Central memory CD4-positive, alpha-beta T cell (primary cell): ENCODE data around the gene WDR46.

Experiments
- DNase-seq: peaks from one replicate; pipeline ENCODE4 v3.0.0; 2022

The WDR46 gene

GRCh38 chr6:33313709-33314514 is 24.9 kb upstream of the WDR46 start, which contains the start of gene TAPBP:
TAPBP (minus strand) TSS chr6:33314078; CDS start chr6:33314041, 37 bp downstream.
- peak; percentile 89 for DNase-seq

GRCh38 chr6:33313105-33313708 is 24.2 kb upstream of the WDR46 start:
- peak; percentile 29 for DNase-seq

GRCh38 chr6:33312361-33313104 is 23.5 kb upstream of the WDR46 start:
- DNase-seq = peak; percentile 83

- no peak for DNase-seq
Measured at GRCh38 chr6:33306356-33306755, 17.3 kb upstream of the WDR46 start.

GRCh38 chr6:33305052-33305451 is 16.0 kb upstream of the WDR46 start:
- no peak for DNase-seq

- DNase-seq = no peak
Measured at GRCh38 chr6:33304216-33304615, 15.2 kb upstream of the WDR46 start.

GRCh38 chr6:33301877-33302276 is 12.8 kb upstream of the WDR46 start:
- DNase-seq = no peak

- DNase-seq = peak; percentile 91
Measured at GRCh38 chr6:33299237-33299944, 10.4 kb upstream of the WDR46 start.

- DNase-seq = no peak
Measured at GRCh38 chr6:33298773-33299236, 9.8 kb upstream of the WDR46 start, which contains the start of gene RGL2. RGL2 (minus strand) TSS chr6:33298942; CDS start chr6:33298610, 332 bp downstream.

- peak; percentile 72 for DNase-seq
Measured at GRCh38 chr6:33297956-33298772, 9.1 kb upstream of the WDR46 start.

GRCh38 chr6:33297406-33297955 is 8.4 kb upstream of the WDR46 start:
- DNase-seq = no peak

- DNase-seq = no peak
Measured at GRCh38 chr6:33296797-33297405, 7.9 kb upstream of the WDR46 start.

GRCh38 chr6:33295621-33296369 is 6.8 kb upstream of the WDR46 start:
- no peak for DNase-seq

GRCh38 chr6:33294086-33294823 is 5.2 kb upstream of the WDR46 start:
- no peak for DNase-seq

GRCh38 chr6:33292996-33293682 is 4.1 kb upstream of the WDR46 start:
- no peak for DNase-seq

GRCh38 chr6:33290459-33290858 is 1.4 kb upstream of the WDR46 start:
- DNase-seq = no peak

- no peak for DNase-seq
Measured at GRCh38 chr6:33289784-33290315, 811 bp upstream of the WDR46 start.

GRCh38 chr6:33288141-33288920 is 708 bp downstream of the WDR46 start:
- DNase-seq = no peak
